ENCODE data around the gene ZNF91. TPM values are rescaled to one million over a fixed set of nuclear protein-coding genes. Genes with fewer than 3 reads are reported as not detected.
"Not testable (repeated sequence)": the region's sequence is repeated elsewhere in the genome, so short reads cannot be mapped to it uniquely, and the experiment has no call there.

The ZNF91 gene
- total and polyA plus RNA-seq, 2 donors (not counting 1 experiment from before 2014, with no cell fraction given), result 10.9 to 17.8 TPM

DNA sequence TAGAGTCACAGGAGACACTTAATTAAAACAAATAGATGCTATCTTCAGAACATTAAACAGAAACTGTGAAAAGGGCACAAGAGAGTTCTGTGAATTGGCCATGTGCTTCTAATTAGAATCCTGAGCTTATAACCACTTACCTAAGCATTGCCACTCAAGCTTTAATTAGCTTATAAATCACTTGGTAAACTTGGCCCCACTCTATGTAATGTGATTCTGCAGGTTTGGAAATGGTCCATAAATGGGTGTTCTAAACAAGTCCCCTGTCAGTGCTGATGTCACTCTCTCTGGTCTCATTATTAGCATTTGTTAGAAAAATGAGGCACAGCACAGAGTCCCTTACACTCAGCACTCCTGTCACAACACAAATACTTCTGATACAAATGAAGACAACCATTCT lies 18.0 kb downstream of the ZNF91 start:
- H3K27ac ChIP-seq (ENCODE audit: insufficient read depth, low read length), result no peak overlapping the region
- no peaks in the 10 kb centered on the region for H4K20me1 ChIP-seq (ENCODE audit: control insufficient read depth, extremely low read depth, insufficient read depth, low read length)
- TF ChIP-seq, protein P1, sequence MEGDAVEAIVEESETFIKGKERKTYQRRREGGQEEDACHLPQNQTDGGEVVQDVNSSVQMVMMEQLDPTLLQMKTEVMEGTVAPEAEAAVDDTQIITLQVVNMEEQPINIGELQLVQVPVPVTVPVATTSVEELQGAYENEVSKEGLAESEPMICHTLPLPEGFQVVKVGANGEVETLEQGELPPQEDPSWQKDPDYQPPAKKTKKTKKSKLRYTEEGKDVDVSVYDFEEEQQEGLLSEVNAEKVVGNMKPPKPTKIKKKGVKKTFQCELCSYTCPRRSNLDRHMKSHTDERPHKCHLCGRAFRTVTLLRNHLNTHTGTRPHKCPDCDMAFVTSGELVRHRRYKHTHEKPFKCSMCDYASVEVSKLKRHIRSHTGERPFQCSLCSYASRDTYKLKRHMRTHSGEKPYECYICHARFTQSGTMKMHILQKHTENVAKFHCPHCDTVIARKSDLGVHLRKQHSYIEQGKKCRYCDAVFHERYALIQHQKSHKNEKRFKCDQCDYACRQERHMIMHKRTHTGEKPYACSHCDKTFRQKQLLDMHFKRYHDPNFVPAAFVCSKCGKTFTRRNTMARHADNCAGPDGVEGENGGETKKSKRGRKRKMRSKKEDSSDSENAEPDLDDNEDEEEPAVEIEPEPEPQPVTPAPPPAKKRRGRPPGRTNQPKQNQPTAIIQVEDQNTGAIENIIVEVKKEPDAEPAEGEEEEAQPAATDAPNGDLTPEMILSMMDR (conservative IDR thresholded peaks at IDR 0.05 in 1 of 2, IDR thresholded peaks at IDR 0.05 in 1 of 2; ENCODE audit: low read depth in 1 of 2, low read length in 2 of 2), result no peak
- TF ChIP-seq EZH2 (IDR thresholded peaks at IDR 0.05; ENCODE audit: low read length, missing control alignments), result no peak
- H2AFZ ChIP-seq (ENCODE audit: low read length), result no peak overlapping the region
- no peaks in the 10 kb centered on the region for H3K4me1 ChIP-seq (ENCODE audit: control insufficient read depth, extremely low read depth, insufficient read depth, low read length)
- H3K9ac ChIP-seq (ENCODE audit: insufficient read depth, low read length), result no peak overlapping the region
- H3K4me2 ChIP-seq (ENCODE audit: extremely low read depth, insufficient read depth, low read length), result no peak overlapping the region
- H3K4me3 ChIP-seq (replicated peaks in 1 of 4; ENCODE audit: control extremely low read depth in 1 of 4, insufficient read depth in 1 of 4, low read depth in 3 of 4, low read length in 4 of 4), result no peak overlapping the region
- H3K36me3 ChIP-seq (ENCODE audit: control insufficient read depth, insufficient read depth, low read length), result peaks cover under 1% of the 10 kb centered on the region
- H3K27me3 ChIP-seq (ENCODE audit: control insufficient read depth, insufficient read depth, low read length), result no peaks in the 10 kb centered on the region
- no peak for DNase-seq (ENCODE audit: low read depth in 2 of 2)
- no peaks in the 10 kb centered on the region for H3K9me3 ChIP-seq (ENCODE audit: control insufficient read depth, insufficient read depth, low read depth, low read length)
- peaks cover 21% of the 10 kb centered on the region for H3K79me2 ChIP-seq (ENCODE audit: control insufficient read depth, insufficient read depth, low read length)

DNA sequence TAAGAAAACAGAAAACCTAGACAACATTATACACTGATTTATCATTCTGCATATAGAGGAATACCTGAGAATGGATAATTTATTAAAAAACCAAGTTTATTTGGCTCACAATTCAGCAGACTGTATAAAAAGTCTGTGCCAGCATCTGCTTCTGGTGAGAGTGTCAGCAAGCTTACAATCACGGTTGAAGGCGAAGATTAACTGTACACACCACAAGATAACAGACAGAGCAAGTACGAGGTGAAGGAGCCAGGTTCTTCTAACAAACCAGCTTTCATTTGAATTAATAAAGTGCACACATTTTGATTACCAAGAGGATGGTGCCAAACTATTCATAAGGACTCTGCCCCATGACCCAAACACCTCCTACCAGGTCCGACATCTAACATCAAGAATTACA lies 28.8 kb downstream of the ZNF91 start:
- H3K79me2 ChIP-seq (ENCODE audit: control insufficient read depth, insufficient read depth, low read length), result no peaks in the 10 kb centered on the region
- no peak overlapping the region for H2AFZ ChIP-seq (ENCODE audit: low read length)
- H3K4me2 ChIP-seq (ENCODE audit: extremely low read depth, insufficient read depth, low read length), result no peak overlapping the region
- H3K9ac ChIP-seq (ENCODE audit: insufficient read depth, low read length), result no peak overlapping the region
- H3K27ac ChIP-seq (ENCODE audit: insufficient read depth, low read length), result no peak overlapping the region
- TF ChIP-seq, protein P1 (conservative IDR thresholded peaks at IDR 0.05 in 1 of 2, IDR thresholded peaks at IDR 0.05 in 1 of 2; ENCODE audit: low read depth in 1 of 2, low read length in 2 of 2), result no peak
- TF ChIP-seq EZH2 (IDR thresholded peaks at IDR 0.05; ENCODE audit: low read length, missing control alignments), result no peak
- no peaks in the 10 kb centered on the region for H3K4me1 ChIP-seq (ENCODE audit: control insufficient read depth, extremely low read depth, insufficient read depth, low read length)
- no peaks in the 10 kb centered on the region for H4K20me1 ChIP-seq (ENCODE audit: control insufficient read depth, extremely low read depth, insufficient read depth, low read length)
- peaks cover 2% of the 10 kb centered on the region for H3K9me3 ChIP-seq (ENCODE audit: control insufficient read depth, insufficient read depth, low read depth, low read length)
- H3K4me3 ChIP-seq (replicated peaks in 1 of 4; ENCODE audit: control extremely low read depth in 1 of 4, insufficient read depth in 1 of 4, low read depth in 3 of 4, low read length in 4 of 4), result no peak overlapping the region
- no peaks in the 10 kb centered on the region for H3K27me3 ChIP-seq (ENCODE audit: control insufficient read depth, insufficient read depth, low read length)
- DNase-seq (ENCODE audit: low read depth in 2 of 2), result no peak
- H3K36me3 ChIP-seq (ENCODE audit: control insufficient read depth, insufficient read depth, low read length), result no peaks in the 10 kb centered on the region

DNA sequence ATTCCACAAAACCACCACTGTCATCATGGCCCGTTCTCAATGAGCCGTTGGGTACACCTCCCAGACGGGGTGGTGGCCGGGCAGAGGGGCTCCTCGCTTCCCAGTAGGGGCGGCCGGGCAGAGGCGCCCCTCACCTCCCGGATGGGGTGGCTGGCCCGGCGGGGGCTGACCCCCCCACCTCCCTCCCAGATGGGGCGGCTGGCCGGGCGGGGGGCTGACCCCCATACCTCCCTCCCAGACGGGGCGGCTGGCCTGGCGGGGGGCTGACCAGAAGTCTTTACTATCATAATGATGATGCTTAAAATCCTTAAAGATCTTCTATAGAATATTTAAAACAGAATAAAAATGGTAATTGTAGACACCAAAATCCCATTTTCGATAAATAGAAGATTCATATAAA lies 29.2 kb downstream of the ZNF91 start:
- not testable (repeated sequence) for H2AFZ ChIP-seq (ENCODE audit: low read length); H3K4me3 ChIP-seq (replicated peaks in 1 of 4; ENCODE audit: control extremely low read depth in 1 of 4, insufficient read depth in 1 of 4, low read depth in 3 of 4, low read length in 4 of 4); H3K27me3 ChIP-seq (ENCODE audit: control insufficient read depth, insufficient read depth, low read length); H3K79me2 ChIP-seq (ENCODE audit: control insufficient read depth, insufficient read depth, low read length); H3K27ac ChIP-seq (ENCODE audit: insufficient read depth, low read length); H4K20me1 ChIP-seq (ENCODE audit: control insufficient read depth, extremely low read depth, insufficient read depth, low read length); DNase-seq (ENCODE audit: low read depth in 2 of 2); H3K9me3 ChIP-seq (ENCODE audit: control insufficient read depth, insufficient read depth, low read depth, low read length); H3K36me3 ChIP-seq (ENCODE audit: control insufficient read depth, insufficient read depth, low read length); H3K9ac ChIP-seq (ENCODE audit: insufficient read depth, low read length); H3K4me2 ChIP-seq (ENCODE audit: extremely low read depth, insufficient read depth, low read length); H3K4me1 ChIP-seq (ENCODE audit: control insufficient read depth, extremely low read depth, insufficient read depth, low read length)

All from fibroblast of lung (primary cell).